GM12878 (cell line): ENCODE results near the gene CAMKMT. TPM values are rescaled to one million over a fixed set of nuclear protein-coding genes. Genes with fewer than 3 reads are reported as not detected.

Source experiments
- ATAC-seq: fragments of 200-7000 bp; cut with Tn5 transposase; 3 replicates; pipeline ENCODE4 v1.9.1; 2020; ENCODE audit warnings: mild to moderate bottlenecking, moderate library complexity
- BruUV-seq: library from RNA; stranded (reverse); fragments of 400-500 nt; replicated peaks from 2 replicates; lab custom pipeline; 2021; lab: Mats Ljungman, UMichigan
- CTCF ChIA-PET: fragments of 300-600 bp; sonication (Branson Sonifier 250); formaldehyde crosslinking; extraction: SDS; loops from one replicate; lab custom pipeline; 2021; ENCODE audit warnings: inconsistent platforms; lab: Yijun Ruan, JAX
- POLR2A ChIA-PET: fragments of 350-600 bp; formaldehyde crosslinking; extraction: SDS; loops from one replicate; lab custom pipeline; 2021; ENCODE audit warnings: inconsistent platforms; lab: Charles Lee
- RAD21 ChIA-PET: fragments of 300-600 bp; sonication (Branson Sonifier 250); formaldehyde crosslinking; loops from one replicate; lab custom pipeline; 2023; ENCODE audit warnings: antibody characterized with exemption; ENCODE audit not compliant: unreplicated experiment; lab: Charles Lee
- SMC1A ChIA-PET: fragments of 300-600 bp; sonication (Branson Sonifier 250); formaldehyde crosslinking; loops from one replicate; lab custom pipeline; 2023; ENCODE audit not compliant: unreplicated experiment, uncharacterized antibody; lab: Charles Lee
- DNase-seq: peaks from one replicate; pipeline ENCODE4 v3.0.0-alpha.2; 2011; ENCODE audit warnings: low read depth, low spot score
- FAIRE-seq: peaks from 3 replicates; lab custom pipeline; 2011; peaks lifted over from hg19 to GRCh38; lab: Jason Lieb, UNC
- H2AFZ ChIP-seq: 2 replicates; pipeline ENCODE4 v1.6.0; 2011; ENCODE audit warnings: low read depth, low read length, control low read depth; ENCODE audit not compliant: control insufficient read depth
- H3K27ac ChIP-seq: 2 replicates; pipeline ENCODE4 v1.5.1; 2011; ENCODE audit warnings: control low read depth; ENCODE audit not compliant: control insufficient read depth, insufficient read depth
- H3K27me3 ChIP-seq, 2 experiments: replicated peaks in 1 of 2; 2 replicates each; pipeline versions ENCODE4 v1.6.0 to v1.6.1; 2011; ENCODE audit warnings: low read length in 1 of 2; ENCODE audit not compliant: control insufficient read depth in 2 of 2, insufficient read depth in 2 of 2
- H3K36me3 ChIP-seq, 2 experiments: 2 replicates each; pipeline ENCODE4 v1.5.1; 2011; ENCODE audit warnings: low read length in 1 of 2; ENCODE audit not compliant: control insufficient read depth in 2 of 2, insufficient read depth in 2 of 2
- H3K4me1 ChIP-seq: 2 replicates; pipeline ENCODE4 v1.6.1; 2011; ENCODE audit warnings: mild to moderate bottlenecking, low read length, moderate library complexity, mixed read lengths; ENCODE audit not compliant: control insufficient read depth, insufficient read depth
- H3K4me2 ChIP-seq: 2 replicates; pipeline ENCODE4 v1.6.0; 2011; ENCODE audit warnings: control low read depth; ENCODE audit not compliant: control insufficient read depth, insufficient read depth
- H3K4me3 ChIP-seq: fragments of 200-600 bp; sonication (generic); 2 replicates; pipeline ENCODE4 v1.5.1; 2016
- H3K79me2 ChIP-seq: 2 replicates; pipeline ENCODE4 v1.6.0; 2011; ENCODE audit warnings: low read length; ENCODE audit not compliant: control insufficient read depth, insufficient read depth
- H3K9ac ChIP-seq: 2 replicates; pipeline ENCODE4 v1.8.0; 2011; ENCODE audit warnings: low read length, control low read depth, mixed read lengths; ENCODE audit not compliant: control insufficient read depth, insufficient read depth
- H3K9me3 ChIP-seq: replicated peaks from 3 replicates; pipeline ENCODE4 v1.5.1; 2011; ENCODE audit warnings: mild to moderate bottlenecking, low read length; ENCODE audit not compliant: control insufficient read depth, insufficient read depth
- H4K20me1 ChIP-seq: 2 replicates; pipeline ENCODE4 v1.6.0; 2011; ENCODE audit not compliant: control insufficient read depth, insufficient read depth
- CBX5 ChIP-seq: sonication (generic); IDR thresholded peaks from 2 replicates; pipeline ENCODE4 v1.6.1; 2016; ENCODE audit warnings: low read depth, moderate library complexity, mild to moderate bottlenecking, inconsistent platforms
- JUND ChIP-seq: IDR thresholded peaks from 2 replicates; pipeline ENCODE4 v1.6.1; 2012; ENCODE audit warnings: low read depth, mild to moderate bottlenecking, low read length, improper control_type of control experiment, moderate library complexity
- MYB ChIP-seq: fragments of 150-350 bp; IDR thresholded peaks from 2 replicates; pipeline ENCODE4 v1.6.1; 2014; ENCODE audit warnings: mild to moderate bottlenecking, low read depth, low read length, borderline replicate concordance
- SMAD5 ChIP-seq: IDR thresholded peaks from 2 replicates; pipeline ENCODE4 v1.6.1; 2016; ENCODE audit warnings: antibody characterized with exemption, low read depth
- WRNIP1 ChIP-seq: IDR thresholded peaks from 2 replicates; pipeline ENCODE4 v1.6.1; 2011; ENCODE audit warnings: low read depth, low read length, improper control_type of control experiment, borderline replicate concordance
- WGBS: methylation state at CpG from one replicate; pipeline ENCODE4 v1.1.6; 2016; ENCODE audit warnings: low lambda C conversion rate; ENCODE audit not compliant: insufficient replicate concordance, insufficient coverage; ENCODE audit errors: missing lambda C conversion rate; 5-methylcytosine and 5-hydroxymethylcytosine counted together
- in situ Hi-C: fragments of 300-500 bp; cut with MboI; formaldehyde crosslinking; loops from 9 replicates; pipeline ENCODE4 v1.14.3; 2018; ENCODE audit warnings: mixed read lengths
- intact Hi-C: fragments of 100-400 bp; cut with micrococcal nuclease; formaldehyde crosslinking; loops from one replicate; pipeline ENCODE4 v1.14.2; 2022; ENCODE audit not compliant: unreplicated experiment
- polyA plus RNA-seq, 11 experiments: library from polyadenylated mRNA; depleted of rRNA in 4 of 11; unstranded in 6 of 11; stranded (reverse) in 5 of 11; fragments of >200 nt; fragmentation: Nextera tagmentation in 4 of 11; fragmentation: Illumina TruSeq in 1 of 11; extraction: Ambion mirVana in 4 of 11; extraction: Trizol in 1 of 11; gene quantifications; 1 replicate in 1 of 11; 2 replicates in 10 of 11; pipeline versions ENCODE4 v1.2.1 to v1.2.3, GENCODE V29; 2011 to 2016; ENCODE audit warnings: inconsistent platforms in 2 of 11, missing spikeins in 2 of 11, low read depth in 1 of 11
- total RNA-seq, 4 experiments: library from RNA; depleted of rRNA in 3 of 4; stranded (reverse); fragments of >200 nt in 3 of 4; fragmentation: Illumina TruSeq in 1 of 4; extraction: Trizol in 1 of 4; gene quantifications; 2 replicates each; pipeline versions ENCODE4 v1.2.1 to v1.2.3, GENCODE V29; 2013 to 2021
- TF ChIP-seq, protein P1 (sequence below): fragments of 450-650 bp; IDR thresholded peaks from 2 replicates; pipeline ENCODE4 v1.6.1; 2017; ENCODE audit warnings: antibody characterized with exemption, mild to moderate bottlenecking, moderate library complexity

Gene CAMKMT
- total and polyA plus RNA-seq, 10 of the 15 experiments (the other 5 are each of a cell fraction or from before 2014, with no cell fraction given): 2.7 to 16.0 (median 11.8) TPM

DNA sequence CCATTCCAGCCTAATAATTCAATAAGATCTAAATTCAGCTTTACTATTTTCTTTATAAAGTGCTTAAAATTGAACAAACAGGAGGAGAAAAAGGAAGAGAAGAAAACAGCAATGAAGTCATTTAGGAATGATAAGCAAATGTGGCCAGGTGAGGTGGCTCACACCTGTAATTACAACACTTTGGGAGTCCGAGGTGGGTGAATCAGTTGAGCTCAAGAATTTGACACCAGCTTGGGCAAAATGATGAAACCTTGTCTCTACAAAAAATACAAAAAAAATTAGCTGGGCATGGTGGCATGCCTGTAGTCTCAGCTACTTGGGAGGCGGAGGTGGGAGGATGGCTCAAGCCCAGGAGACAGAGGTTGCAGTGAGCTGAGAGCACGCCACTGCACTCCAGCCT, 129.0 kb downstream of the CAMKMT start:
- Histone ChIP-seq H3K9me3 (no peaks in the 10 kb centered on the region), H4K20me1 (no peaks in the 10 kb centered on the region), H3K27me3 (no peaks in the 10 kb centered on the region), H3K79me2 (no peaks in the 10 kb centered on the region), H3K4me1 (no peaks in the 10 kb centered on the region), H3K9ac (no peak overlapping the region), H3K4me2 (no peak overlapping the region), H3K27ac (no peak overlapping the region), H3K4me3 (no peak overlapping the region), H2AFZ (no peak overlapping the region), H3K36me3 (no peaks in the 10 kb centered on the region)
- CTCF ChIA-PET: interaction anchor here (0.6 to 2.0 kb wide), 4 partner anchors 10 to 465 kb away, joined by 3 to 15 read pairs (median 6); no protein-coding TSS in a partner anchor
- intact Hi-C loops: no loop called here
- FAIRE-seq (no peak), DNase-seq (no peak), ATAC-seq (no peak)
- POLR2A ChIA-PET: interaction anchor here (0.6 to 0.7 kb wide), 2 partner anchors 103 to 432 kb away, joined by 4 to 6 read pairs; no protein-coding TSS in a partner anchor
- RAD21 ChIA-PET: no interaction called here
- no TSS peak for BruUV-seq
- SMC1A ChIA-PET: interaction anchor here (0.6 to 1.9 kb wide), 7 partner anchors 9 to 465 kb away, joined by 3 to 8 read pairs (median 3); no protein-coding TSS in a partner anchor
- 95% methylated on average over 3 of the region's 3 CpGs for WGBS
- TF ChIP-seq WRNIP1 (no peak), CBX5 (no peak), JUND (no peak), SMAD5 (no peak), MYB (no peak)
- TF ChIP-seq, protein P1, sequence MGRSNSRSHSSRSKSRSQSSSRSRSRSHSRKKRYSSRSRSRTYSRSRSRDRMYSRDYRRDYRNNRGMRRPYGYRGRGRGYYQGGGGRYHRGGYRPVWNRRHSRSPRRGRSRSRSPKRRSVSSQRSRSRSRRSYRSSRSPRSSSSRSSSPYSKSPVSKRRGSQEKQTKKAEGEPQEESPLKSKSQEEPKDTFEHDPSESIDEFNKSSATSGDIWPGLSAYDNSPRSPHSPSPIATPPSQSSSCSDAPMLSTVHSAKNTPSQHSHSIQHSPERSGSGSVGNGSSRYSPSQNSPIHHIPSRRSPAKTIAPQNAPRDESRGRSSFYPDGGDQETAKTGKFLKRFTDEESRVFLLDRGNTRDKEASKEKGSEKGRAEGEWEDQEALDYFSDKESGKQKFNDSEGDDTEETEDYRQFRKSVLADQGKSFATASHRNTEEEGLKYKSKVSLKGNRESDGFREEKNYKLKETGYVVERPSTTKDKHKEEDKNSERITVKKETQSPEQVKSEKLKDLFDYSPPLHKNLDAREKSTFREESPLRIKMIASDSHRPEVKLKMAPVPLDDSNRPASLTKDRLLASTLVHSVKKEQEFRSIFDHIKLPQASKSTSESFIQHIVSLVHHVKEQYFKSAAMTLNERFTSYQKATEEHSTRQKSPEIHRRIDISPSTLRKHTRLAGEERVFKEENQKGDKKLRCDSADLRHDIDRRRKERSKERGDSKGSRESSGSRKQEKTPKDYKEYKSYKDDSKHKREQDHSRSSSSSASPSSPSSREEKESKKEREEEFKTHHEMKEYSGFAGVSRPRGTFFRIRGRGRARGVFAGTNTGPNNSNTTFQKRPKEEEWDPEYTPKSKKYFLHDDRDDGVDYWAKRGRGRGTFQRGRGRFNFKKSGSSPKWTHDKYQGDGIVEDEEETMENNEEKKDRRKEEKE: no peak
- in situ Hi-C loops: no loop called here
